Neural progenitor cell (in vitro differentiated cells): ENCODE measurements around the gene CYP2C8.

Experiments used
- EZH2 ChIP-seq: fragments of 200-600 bp; sonication (generic); IDR thresholded peaks from 2 replicates; pipeline ENCODE4 v1.6.1; 2017; ENCODE audit warnings: antibody characterized with exemption, mild to moderate bottlenecking, moderate library complexity
- EZH2phosphoT487 ChIP-seq: fragments of 200-600 bp; sonication (generic); IDR thresholded peaks from 2 replicates; pipeline ENCODE4 v1.6.1; 2017; ENCODE audit warnings: antibody characterized with exemption
- TF ChIP-seq, protein P1 (sequence below): fragments of 200-600 bp; sonication (generic); IDR thresholded peaks from 2 replicates; pipeline ENCODE4 v1.5.1; 2017; ENCODE audit warnings: antibody characterized with exemption, mild to moderate bottlenecking

GRCh38 chr10:95035332-95036295 lies 33.7 kb downstream of the CYP2C8 start:
- no peak for TF ChIP-seq EZH2phosphoT487
- TF ChIP-seq, protein P1, sequence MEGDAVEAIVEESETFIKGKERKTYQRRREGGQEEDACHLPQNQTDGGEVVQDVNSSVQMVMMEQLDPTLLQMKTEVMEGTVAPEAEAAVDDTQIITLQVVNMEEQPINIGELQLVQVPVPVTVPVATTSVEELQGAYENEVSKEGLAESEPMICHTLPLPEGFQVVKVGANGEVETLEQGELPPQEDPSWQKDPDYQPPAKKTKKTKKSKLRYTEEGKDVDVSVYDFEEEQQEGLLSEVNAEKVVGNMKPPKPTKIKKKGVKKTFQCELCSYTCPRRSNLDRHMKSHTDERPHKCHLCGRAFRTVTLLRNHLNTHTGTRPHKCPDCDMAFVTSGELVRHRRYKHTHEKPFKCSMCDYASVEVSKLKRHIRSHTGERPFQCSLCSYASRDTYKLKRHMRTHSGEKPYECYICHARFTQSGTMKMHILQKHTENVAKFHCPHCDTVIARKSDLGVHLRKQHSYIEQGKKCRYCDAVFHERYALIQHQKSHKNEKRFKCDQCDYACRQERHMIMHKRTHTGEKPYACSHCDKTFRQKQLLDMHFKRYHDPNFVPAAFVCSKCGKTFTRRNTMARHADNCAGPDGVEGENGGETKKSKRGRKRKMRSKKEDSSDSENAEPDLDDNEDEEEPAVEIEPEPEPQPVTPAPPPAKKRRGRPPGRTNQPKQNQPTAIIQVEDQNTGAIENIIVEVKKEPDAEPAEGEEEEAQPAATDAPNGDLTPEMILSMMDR: no peak
- TF ChIP-seq EZH2: no peak
